ENCODE measurements around the gene WNT5A.

The WNT5A gene

GRCh38 chr3:55524565-55525244, 37.6 kb upstream of the WNT5A start:
- H3K27ac ChIP-seq = no peak overlapping the region
- TF ChIP-seq ZFX (IDR thresholded peaks at IDR 0.05; ENCODE audit: borderline replicate concordance) (no peak), CTCF (IDR thresholded peaks at IDR 0.05) (no peak)

- TF ChIP-seq ZFX (IDR thresholded peaks at IDR 0.05; ENCODE audit: borderline replicate concordance) (no peak), CTCF (IDR thresholded peaks at IDR 0.05) (no peak)
- no peak overlapping the region for H3K27ac ChIP-seq
Measured at GRCh38 chr3:55523471-55523870, 36.4 kb upstream of the WNT5A start.

GRCh38 chr3:55521738-55522421, 34.8 kb upstream of the WNT5A start:
- H3K27ac ChIP-seq = no peak overlapping the region

GRCh38 chr3:55521064-55521737, 34.1 kb upstream of the WNT5A start:
- TF ChIP-seq CTCF (IDR thresholded peaks at IDR 0.05) = no peak
- no peak for TF ChIP-seq ZFX (IDR thresholded peaks at IDR 0.05; ENCODE audit: borderline replicate concordance)
- H3K27ac ChIP-seq = no peak overlapping the region

More at GRCh38 chr3:55521738-55522421, 34.8 kb upstream of the WNT5A start:
- TF ChIP-seq ZFX (IDR thresholded peaks at IDR 0.05; ENCODE audit: borderline replicate concordance) (no peak), CTCF (IDR thresholded peaks at IDR 0.05) (no peak)

GRCh38 chr3:55519019-55519418, 31.9 kb upstream of the WNT5A start:
- no peak overlapping the region for H3K27ac ChIP-seq
- TF ChIP-seq ZFX (IDR thresholded peaks at IDR 0.05; ENCODE audit: borderline replicate concordance) (no peak), CTCF (IDR thresholded peaks at IDR 0.05) (no peak)

GRCh38 chr3:55518451-55518850, 31.3 kb upstream of the WNT5A start:
- TF ChIP-seq CTCF (IDR thresholded peaks at IDR 0.05) = no peak
- TF ChIP-seq ZFX (IDR thresholded peaks at IDR 0.05; ENCODE audit: borderline replicate concordance) = no peak
- no peak overlapping the region for H3K27ac ChIP-seq

Data from 22Rv1 (cell line).